Measurements from ENCODE around the gene SYNJ2.
A peak's percentile ranks its signal among the peaks of the same experiment; 100 is the strongest.

SYNJ2 gene

DNA sequence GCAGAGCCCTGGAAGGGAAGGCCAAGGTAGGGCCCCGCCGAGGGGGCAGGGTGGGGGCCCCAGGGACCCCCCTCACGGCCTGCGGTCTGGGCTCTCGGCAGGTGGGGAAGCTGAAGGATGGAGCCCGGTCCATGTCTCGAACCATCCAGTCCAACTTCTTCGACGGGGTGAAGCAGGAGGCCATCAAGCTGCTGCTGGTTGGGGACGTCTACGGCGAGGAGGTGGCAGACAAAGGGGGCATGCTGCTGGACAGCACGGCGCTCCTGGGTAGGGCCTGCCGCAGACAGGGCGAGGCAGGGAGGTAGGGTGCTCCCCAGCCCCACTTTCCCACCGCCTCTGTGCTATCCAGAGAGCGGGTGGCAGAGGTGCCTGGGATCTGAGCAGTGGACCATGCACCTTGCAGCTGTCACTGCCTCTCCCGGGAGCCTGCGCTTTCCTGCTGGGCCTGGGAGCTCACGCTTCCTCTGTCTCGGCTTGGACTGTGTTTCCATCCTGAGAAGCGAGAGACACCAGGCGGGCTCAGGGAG lies 83.1 kb downstream of the SYNJ2 start:
- DNase-seq = no peak

DNA sequence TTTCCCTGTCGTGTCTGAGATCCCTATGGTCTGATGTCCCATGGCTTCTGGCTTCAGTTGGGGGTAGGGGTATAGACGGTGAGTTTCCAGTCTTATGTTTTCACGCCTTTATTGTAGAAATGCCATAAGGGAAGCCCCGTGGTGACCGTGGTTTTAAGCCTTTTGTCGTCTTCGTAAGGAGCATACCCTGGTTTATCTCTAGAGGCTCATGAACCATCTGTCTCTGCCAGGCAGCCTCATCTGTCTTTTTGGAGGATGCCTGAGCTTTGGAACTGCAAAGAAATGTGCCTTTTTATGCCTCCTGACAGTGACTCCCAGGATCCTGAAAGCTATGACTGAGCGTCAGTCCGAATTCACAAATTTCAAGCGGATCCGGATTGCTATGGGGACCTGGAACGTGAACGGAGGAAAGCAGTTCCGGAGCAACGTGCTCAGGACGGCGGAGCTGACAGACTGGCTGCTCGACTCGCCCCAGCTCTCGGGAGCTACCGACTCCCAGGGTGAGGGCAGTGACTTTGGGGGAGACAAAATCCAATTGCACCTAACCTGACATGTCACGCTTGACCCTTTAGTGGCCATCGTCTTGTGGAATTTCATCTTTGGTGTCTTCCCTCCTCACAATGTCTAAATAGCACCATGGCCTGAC lies 84.6 kb downstream of the SYNJ2 start:
- DNase-seq = no peak

DNA sequence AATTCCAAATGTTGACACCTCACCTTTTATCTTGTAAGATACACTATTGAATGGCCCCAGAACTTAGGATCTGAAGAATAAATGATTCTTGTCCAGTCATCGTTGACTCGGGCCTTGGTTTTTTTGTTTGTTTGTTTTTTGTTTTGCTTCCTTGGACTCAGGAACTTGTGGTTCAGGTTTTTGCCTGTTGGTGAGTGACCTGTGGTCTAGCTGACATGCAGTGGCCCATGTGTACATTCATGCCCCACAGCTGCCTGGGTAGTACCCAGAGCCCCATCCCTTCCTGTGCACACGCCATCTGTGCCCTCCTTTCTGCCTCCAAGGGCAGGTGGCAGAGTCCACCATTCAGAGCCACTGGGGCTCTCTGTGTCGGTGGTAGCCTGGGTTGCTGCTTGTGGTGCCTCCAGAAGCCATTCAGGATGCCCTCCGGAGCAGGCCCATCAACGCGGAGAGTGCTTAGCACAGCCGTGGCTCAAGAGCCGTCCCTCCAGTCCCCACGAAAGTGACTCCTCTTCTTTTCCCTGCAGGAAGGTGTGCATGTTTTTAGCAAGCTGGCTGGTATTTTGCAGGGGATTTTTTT lies 85.9 kb downstream of the SYNJ2 start:
- no peak for DNase-seq

DNA sequence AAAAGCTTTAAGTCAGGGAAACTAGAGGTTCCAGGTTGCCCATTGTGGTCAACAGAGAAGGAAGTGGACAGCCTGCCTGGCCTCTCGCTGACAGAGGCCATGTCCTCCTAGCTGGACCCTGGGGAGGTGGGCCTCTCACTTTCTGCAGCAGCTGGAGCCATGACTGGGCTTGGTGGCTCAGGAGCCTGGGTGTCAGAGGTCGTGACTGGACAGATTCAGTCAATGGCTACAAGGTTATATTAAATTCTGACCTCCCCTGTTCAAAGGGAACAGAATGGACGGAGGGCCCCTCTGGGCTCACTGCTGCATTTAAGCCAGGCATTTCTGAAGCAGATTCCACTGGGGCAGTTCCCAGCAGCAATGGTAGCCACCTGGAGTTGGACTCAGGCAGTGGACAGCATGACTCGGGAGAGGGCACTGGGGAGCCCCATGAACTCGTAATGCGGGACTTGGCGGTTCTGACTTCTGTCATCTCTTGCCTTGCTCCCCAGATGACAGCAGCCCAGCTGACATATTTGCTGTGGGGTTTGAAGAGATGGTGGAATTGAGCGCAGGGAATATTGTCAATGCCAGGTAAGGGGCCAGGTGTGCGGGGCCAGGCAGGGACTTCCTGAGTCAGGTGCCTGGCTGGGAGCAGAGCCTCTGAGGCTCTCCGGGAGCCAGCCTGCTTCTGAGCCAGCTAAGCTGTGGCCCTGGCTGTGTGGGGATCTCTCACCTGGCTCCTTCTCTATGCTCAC lies 86.7 kb downstream of the SYNJ2 start:
- no peak for DNase-seq

DNA sequence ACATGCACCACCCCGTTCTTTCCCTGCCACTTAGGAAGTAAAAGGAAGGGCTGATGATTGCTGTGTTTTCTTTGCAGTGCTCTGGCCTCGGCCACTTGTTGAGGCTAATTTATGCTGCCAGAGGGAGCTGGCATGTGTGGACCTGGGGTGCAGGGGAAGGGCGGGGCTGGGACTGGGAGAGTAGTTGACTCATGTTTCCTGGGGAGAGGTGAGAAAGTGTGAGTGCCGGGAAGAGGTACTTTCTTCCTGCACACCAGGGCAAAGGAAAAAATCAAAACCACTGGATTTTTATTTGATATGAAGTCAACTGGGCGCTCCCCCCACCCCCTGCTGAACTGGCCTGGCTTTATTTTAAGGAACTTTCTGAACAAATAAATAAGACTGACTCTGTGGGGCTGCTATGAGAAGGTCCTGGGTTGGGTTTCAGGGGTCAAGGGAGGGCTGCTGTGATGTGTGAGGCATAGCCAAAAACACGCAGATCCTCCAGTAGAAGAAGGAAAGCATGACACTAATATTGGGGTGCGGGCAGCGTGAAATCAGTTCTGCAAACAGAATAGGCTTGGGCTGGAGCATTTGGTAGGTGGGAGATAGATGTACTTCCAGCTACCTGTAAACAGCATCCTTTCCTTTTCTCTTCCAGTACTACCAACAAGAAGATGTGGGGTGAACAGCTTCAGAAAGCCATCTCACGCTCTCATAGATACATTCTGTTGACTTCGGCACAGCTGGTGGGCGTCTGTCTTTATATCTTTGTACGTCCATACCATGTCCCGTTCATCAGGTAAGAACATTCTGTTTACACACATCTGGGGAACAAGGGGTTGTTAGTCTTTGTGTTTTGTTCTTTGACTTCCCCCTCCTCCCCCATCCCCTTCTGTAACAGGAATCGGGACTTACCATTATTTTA lies 87.5 kb downstream of the SYNJ2 start:
- no peak for DNase-seq

DNA sequence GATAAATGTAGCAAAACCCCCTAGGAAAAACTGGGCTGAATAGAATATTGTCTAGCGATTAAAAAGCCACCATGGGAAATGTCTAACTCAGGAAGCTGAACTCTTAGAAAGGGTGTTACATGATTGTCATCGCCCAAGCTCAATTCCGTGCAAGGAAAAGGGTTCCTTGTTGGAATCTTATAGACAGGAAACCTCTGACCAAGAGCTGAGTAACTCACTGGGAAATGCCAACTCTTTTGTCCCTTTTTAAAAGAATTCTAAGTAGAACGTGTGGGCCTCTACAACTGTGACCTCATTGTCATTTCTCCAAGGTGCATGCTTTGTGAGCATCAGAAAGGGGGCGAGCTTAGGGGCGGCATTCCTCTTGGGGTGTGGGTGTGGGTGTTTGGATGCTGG lies 88.1 kb downstream of the SYNJ2 start:
- DNase-seq = no peak

DNA sequence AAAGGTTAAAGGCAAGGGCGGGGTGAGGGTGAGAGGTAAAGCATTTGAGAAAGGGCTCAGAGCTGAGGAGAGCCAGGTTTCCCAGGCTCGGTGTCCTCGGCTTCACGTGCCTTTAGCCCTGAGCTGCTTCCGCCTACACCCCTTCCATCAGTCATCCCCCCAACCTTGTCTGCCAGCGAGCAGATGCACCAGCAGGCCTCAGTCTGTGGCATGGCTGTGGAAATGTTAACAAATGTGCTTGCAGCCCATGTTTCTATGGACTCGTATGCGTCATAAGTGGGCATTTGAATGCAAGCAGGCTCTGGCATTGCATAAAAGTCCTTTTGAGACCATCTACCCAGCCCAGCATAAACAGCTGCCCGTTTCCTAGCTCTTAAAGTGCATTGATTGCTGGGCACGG lies 88.8 kb downstream of the SYNJ2 start:
- DNase-seq = no peak

DNA sequence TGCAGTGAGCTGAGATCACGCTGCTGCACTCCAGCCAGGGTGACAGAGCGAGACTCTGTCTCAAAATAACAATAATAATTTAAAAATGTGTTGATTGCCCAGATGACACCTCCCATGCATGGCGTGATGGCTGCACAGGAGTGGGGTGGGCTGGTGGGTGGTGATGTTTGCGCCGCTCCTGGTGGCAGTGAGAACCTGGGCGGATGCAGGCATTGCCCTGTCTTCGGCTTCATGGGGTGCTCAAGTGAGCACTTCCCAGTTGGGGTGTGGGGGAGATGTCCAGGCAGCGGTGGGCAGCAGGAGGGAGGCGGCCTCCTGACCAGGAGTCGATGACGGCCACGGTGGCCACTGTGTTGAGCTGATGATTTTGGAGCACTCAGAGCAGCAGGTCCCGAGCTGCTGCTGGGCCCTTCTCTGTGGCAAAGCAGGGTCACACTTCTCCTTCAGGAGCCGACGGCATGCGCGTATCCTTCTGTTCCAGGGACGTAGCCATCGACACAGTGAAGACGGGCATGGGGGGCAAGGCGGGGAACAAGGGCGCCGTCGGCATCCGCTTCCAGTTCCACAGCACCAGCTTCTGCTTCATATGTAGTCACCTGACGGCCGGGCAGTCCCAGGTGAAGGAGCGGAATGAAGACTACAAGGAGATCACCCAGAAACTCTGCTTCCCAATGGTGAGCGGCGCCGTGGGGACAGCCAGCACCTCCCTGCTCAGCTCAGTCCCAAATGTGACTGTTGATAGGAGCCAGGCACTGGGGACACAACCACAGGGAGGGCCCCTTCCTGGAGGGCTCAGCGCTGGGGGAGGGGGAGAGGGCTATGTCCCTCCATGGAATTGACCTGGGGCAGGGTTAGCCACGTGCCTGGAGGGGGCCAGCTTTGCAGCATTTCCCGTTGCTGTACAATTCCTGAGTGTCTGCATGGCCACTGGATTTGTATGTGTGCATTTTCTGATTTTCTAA lies 89.7 kb downstream of the SYNJ2 start:
- DNase-seq = no peak

DNA sequence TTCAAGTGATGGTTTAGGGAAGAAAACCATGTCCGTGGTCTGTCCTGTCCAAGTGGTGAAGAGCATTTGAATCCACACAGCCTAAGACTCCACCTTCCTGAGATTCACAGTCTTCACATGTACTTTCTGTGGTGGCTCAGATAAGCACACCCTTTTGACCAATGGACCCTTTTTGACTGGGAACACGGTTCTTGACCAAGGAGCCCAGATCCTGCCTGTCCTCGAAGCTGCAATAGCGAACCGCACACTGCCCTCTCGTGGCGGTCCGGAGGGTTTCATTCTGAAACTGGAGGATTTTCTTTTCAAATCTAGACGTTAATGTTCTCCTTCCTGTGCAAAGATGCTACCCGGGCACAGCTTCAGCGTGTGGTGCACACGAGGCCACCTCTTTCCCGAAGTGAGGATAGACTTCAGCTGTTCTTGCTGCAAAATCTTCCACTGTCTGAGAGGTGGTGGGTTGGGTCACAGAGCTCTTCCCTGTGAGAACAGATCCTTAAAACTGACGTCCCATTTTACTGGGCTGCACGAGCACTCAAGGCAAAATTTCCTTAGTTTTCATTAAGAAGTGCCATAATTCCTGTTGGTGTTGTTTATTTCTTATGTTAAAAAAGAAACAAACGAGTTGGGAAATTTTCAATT lies 90.5 kb downstream of the SYNJ2 start:
- DNase-seq = peak; percentile 70

DNA sequence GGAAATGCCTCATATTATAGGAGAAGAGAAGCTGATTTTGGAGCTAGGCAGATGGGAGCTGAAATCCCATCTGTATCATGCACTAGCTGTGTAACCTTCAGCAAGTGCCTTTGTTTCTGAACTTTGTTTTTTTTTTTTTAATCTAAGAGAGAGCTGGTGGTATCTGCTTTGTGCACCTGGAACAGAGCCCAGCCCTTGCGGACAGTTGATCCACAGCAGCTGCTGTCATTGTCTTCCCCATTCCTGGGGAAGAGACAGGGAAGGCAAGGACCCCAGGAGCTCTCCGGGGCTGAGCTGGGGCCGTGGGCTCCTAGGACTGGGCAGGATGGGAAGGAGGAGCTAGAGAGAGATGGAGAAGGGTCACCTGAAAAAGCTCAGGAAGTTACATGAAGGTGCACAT lies 92.1 kb downstream of the SYNJ2 start:
- no peak for DNase-seq

DNA sequence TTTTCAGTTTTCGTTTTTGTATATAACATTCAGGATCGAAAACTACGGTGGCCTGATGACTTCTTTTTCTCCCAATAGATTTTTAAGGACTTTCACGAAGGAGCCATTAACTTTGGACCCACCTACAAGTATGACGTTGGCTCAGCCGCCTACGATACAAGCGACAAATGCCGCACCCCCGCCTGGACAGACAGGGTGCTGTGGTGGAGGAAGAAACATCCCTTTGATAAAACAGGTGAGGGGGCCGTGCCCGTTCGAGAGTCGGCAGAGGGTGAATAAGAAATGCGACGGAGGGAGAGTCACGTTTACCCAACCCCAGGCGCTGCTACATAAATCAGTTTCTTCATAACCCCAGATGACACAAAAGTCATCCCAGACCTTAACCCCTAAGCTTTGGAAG lies 94.9 kb downstream of the SYNJ2 start:
- DNase-seq = no peak

DNA sequence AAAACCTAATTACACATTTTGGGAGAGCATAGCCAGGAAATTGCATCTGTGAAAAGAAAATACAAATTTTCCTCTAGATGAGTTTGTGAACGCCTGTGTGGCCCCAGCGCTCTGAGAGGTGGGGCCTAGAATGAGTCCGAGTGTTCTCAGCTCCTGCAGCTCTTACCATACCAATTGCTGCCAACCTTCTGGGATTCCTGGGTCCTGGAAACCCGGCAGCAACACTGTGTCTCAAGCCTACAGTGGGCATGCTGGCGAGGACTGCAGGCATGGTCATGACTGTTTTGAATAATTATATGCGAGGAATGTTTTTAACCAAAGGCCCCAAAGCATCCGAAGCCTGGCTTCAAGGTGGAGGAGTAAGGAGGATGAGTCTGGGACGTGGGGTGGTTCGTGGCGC lies 96.0 kb downstream of the SYNJ2 start:
- DNase-seq = no peak

DNA sequence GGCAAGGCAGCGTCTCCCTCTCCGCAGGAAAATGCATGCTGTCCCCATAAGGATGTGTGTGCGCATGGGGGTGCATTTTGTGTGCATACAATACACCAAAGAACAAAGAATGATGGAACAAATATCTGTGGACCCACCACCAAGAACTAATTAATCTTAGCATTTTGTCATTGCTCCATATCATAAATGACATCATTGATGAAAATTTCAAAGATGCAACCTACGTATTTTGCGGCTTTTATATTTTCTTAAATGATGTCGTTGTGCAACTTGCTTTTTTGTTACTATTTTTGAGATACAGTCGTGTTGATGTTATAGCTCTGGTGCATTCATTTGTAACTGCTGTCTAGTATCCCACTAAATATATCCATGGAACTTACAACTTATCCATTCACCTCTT lies 96.7 kb downstream of the SYNJ2 start:
- no peak for DNase-seq

DNA sequence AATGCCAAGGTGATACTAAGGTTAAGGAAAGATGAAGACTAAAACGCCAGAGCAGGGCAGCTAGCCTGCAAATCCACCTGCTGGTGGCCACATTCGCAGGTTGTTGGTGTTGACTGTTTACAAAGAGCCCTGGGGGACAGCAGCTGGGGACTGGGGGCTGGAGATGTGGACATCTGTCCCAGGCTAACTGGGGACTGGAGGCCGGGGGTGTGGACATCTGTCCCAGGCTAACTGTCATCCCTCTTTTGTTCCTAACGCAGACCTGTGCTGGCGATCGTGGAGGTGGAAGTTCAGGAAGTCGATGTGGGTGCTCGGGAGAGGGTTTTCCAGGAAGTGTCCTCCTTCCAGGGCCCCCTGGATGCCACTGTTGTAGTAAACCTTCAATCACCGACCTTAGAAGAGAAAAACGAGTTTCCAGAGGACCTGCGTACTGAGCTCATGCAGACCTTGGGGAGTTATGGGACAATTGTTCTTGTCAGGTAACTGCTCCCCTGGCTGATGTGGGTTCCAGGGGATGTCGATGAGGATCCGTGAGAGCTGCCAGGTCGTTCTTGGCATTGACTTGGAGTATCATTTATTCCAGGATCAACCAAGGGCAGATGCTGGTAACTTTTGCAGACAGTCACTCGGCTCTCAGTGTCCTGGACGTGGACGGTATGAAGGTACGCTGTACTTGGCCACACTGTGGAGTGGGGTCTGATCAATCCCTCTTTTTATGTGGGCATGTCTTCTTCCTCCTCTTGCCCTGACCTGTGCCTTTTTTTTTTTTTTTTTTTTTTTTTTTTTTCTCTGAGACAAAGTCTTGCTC lies 99.4 kb downstream of the SYNJ2 start:
- DNase-seq = no peak

DNA sequence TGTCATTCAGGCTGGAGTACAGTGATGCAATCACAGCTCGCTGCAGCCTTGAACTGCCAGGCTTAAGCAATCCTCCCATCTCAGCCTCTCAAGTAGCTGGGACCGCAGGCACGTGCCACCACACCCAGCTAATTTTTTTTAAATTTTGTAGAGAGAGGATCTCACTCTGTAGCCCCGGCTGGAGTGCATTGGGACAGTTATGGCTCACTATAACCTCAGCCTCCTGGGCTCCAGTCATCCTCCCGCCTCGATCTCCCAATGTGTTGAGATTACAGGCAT lies 99.9 kb downstream of the SYNJ2 start:
- no peak for DNase-seq

DNA sequence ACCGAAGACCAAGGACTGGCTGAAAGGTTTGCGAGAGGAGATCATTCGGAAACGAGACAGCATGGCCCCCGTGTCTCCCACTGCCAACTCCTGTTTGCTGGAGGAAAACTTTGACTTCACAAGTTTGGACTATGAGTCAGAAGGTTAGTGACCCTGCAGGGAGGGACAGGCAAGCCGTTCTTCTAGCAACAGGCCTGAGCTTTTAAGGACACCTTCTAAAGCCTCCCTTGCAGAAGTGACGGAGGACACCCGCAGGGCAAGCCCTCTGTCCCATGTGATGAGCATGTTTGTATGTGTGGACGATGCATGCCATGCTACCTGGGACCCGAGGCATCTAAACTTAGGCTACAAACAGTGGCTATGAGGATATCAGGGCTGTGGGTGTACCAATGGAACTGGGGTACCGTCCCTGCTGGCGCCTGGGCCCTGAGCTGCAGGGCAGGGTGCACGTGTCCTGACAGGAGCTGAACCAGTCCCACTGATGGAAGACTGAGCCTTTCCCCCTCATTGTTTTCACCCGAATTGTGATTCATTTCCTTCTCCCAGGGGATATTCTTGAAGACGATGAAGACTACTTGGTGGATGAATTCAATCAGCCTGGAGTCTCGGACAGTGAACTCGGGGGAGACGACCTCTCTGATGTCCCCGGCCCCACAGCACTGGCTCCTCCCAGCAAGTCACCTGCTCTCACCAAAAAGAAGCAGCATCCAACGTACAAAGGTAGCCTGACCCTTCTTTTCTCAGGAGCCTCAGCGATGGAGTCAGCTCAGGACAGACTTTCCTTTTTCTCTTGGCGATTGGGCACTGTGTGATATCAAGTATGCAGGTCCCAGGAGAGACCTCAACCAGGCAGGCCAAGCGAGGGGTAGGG lies 102.0 kb downstream of the SYNJ2 start:
- DNase-seq = no peak

DNA sequence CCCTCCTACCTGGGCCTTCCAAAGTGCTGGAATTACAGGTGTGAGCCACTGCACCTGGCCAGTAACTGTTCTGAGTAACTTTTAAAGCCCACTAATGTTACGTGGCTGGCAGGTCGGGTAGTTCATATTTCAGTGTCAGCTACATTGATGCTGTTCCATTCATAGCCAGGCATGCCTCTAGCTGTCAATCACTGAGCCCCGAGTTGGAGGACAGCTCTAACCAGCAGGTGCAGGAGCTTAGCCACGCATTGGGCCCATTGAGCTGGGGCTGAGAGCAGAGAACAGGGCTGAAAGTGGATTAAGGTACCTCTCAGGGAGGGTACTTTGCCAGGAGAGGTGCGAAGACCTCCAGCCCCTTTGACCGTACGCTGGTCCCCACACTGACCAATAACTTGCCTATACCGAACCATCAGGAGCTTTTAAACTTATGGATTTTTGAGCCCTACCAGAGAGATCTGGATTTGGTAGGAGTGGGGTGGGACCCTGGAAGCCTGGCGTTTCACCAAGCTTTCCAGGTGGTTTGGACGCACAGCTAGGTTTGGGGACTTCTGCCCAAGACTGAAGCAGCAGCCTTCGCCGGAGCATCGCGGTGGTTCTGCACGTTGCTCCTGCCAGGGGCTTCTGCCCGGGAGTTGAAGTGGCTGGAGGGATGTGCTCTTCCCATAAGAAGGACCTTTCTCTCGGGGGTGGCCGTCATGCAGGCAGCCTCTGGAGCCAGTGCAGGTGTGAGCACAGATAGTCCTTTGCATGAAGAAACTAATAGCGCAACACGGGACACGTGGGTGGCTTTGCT lies 103.8 kb downstream of the SYNJ2 start:
- DNase-seq = no peak

DNA sequence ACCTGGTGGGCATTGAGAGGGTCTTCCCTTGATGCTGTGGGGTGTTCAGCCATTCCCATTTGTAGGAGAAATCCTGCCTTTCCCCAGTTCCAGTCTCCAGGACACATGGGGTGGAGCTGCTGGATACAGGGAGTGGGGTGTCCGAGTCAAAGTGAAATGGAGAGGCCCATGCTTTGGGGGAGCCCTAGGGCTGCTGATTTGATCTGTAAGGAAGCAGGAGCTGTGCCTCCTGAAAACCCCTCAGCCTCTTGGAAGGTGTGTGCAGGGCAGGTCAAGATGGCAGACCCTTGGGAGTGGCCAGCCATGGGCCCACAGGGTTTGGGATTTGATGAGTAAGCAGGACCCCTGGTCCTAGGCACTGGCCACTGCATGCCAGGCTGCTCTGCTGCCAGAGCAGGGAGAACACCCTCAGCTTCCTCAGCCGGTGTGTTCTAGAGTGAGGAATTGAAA lies 104.4 kb downstream of the SYNJ2 start:
- no peak for DNase-seq

Measured in stimulated activated CD4-positive, alpha-beta T cell treated with anti-CD3 and anti-CD28 coated beads, Interleukin-12 subunit alpha, Interleukin-12 subunit beta, amount 100 ng/mL, for 4 hours (primary cell).